ENCODE results near the gene NOTCH2. TPM values are rescaled to one million over a fixed set of nuclear protein-coding genes. Genes with fewer than 3 reads are reported as not detected.

The NOTCH2 gene
- total RNA-seq, 1 experiment from 2014 or later, result 55.7 TPM

DNA sequence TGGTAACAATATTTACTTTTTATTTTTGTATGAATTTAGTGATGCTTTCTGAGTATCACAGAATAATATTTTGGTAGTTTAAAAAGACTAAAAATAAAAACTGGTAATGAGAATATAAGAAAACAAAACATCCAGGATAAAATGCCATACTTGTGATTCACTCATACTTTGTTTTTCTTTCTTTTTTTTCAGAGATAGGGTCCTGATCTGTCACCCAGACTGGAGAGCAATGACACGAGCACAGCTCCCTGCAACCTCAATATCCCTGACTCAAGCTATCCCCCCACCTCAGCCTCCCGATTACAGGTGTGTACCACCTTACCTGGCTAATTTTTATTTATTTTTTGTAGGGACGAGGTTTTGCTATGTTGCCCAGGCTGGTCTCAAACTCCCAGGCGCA, 109.0 kb downstream of the NOTCH2 start:
- Histone ChIP-seq H3K4me1 (ENCODE audit: insufficient read depth, low read length, poor library complexity, severe bottlenecking) (peaks cover 10% of the 10 kb centered on the region), H3K36me3 (ENCODE audit: insufficient read depth, low read length, poor library complexity, severe bottlenecking) (peaks cover 12% of the 10 kb centered on the region), H3K27me3 (replicated peaks; ENCODE audit: insufficient read depth, low read depth, low read length, poor library complexity) (no peaks in the 10 kb centered on the region), H3K27ac (ENCODE audit: low read depth, low read length, poor library complexity, severe bottlenecking) (no peak overlapping the region), H3K9me3 (ENCODE audit: low read depth, low read length, poor library complexity, severe bottlenecking) (no peaks in the 10 kb centered on the region), H3K4me3 (ENCODE audit: low read depth, low read length, poor library complexity, severe bottlenecking) (no peak overlapping the region)
- BruUV-seq (replicated peaks), result no TSS peak
- ChIA-PET POLR2A (ENCODE audit: low non-redundant PET) (no interaction called here), CTCF (no interaction called here)
- no peak for TF ChIP-seq EZH2 (IDR thresholded peaks at IDR 0.05; ENCODE audit: borderline replicate concordance, low read depth, low read length, poor library complexity, severe bottlenecking)
- TF ChIP-seq, protein P1, sequence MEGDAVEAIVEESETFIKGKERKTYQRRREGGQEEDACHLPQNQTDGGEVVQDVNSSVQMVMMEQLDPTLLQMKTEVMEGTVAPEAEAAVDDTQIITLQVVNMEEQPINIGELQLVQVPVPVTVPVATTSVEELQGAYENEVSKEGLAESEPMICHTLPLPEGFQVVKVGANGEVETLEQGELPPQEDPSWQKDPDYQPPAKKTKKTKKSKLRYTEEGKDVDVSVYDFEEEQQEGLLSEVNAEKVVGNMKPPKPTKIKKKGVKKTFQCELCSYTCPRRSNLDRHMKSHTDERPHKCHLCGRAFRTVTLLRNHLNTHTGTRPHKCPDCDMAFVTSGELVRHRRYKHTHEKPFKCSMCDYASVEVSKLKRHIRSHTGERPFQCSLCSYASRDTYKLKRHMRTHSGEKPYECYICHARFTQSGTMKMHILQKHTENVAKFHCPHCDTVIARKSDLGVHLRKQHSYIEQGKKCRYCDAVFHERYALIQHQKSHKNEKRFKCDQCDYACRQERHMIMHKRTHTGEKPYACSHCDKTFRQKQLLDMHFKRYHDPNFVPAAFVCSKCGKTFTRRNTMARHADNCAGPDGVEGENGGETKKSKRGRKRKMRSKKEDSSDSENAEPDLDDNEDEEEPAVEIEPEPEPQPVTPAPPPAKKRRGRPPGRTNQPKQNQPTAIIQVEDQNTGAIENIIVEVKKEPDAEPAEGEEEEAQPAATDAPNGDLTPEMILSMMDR (conservative IDR thresholded peaks at IDR 0.05; ENCODE audit: low read depth, low read length), result no peak
- DNase-seq (ENCODE audit: low spot score), result no peak
- intact Hi-C loops (cut with micrococcal nuclease; ENCODE audit: unreplicated experiment), result no loop called here

GRCh38 chr1:119959268-119960220, 109.9 kb downstream of the NOTCH2 start:
- H3K9me3 ChIP-seq (ENCODE audit: low read depth, low read length, poor library complexity, severe bottlenecking), result no peaks in the 10 kb centered on the region
- H3K27me3 ChIP-seq (replicated peaks; ENCODE audit: insufficient read depth, low read depth, low read length, poor library complexity), result no peaks in the 10 kb centered on the region
- H3K4me3 ChIP-seq (ENCODE audit: low read depth, low read length, poor library complexity, severe bottlenecking), result no peak overlapping the region
- no peak for DNase-seq (ENCODE audit: low spot score)
- POLR2A ChIA-PET (ENCODE audit: low non-redundant PET), result no interaction called here
- no TSS peak for BruUV-seq (replicated peaks)
- peaks cover under 1% of the 10 kb centered on the region for H3K4me1 ChIP-seq (ENCODE audit: insufficient read depth, low read length, poor library complexity, severe bottlenecking)
- intact Hi-C loops (cut with micrococcal nuclease; ENCODE audit: unreplicated experiment), result no loop called here
- TF ChIP-seq, protein P1 (conservative IDR thresholded peaks at IDR 0.05; ENCODE audit: low read depth, low read length), result no peak
- TF ChIP-seq EZH2 (IDR thresholded peaks at IDR 0.05; ENCODE audit: borderline replicate concordance, low read depth, low read length, poor library complexity, severe bottlenecking), result no peak
- H3K27ac ChIP-seq (ENCODE audit: low read depth, low read length, poor library complexity, severe bottlenecking), result no peak overlapping the region
- peaks cover 17% of the 10 kb centered on the region for H3K36me3 ChIP-seq (ENCODE audit: insufficient read depth, low read length, poor library complexity, severe bottlenecking)
- CTCF ChIA-PET, result no interaction called here

- BruUV-seq (replicated peaks), result no TSS peak
- POLR2A ChIA-PET (ENCODE audit: low non-redundant PET), result no interaction called here
- intact Hi-C loops (cut with micrococcal nuclease; ENCODE audit: unreplicated experiment), result no loop called here
Observed at GRCh38 chr1:119958223-119958622, 111.2 kb downstream of the NOTCH2 start.

More at GRCh38 chr1:119958223-119958622, 111.2 kb downstream of the NOTCH2 start:
- no peak for DNase-seq (ENCODE audit: low spot score)
- CTCF ChIA-PET, result no interaction called here
- Histone ChIP-seq H3K4me1 (ENCODE audit: insufficient read depth, low read length, poor library complexity, severe bottlenecking) (no peaks in the 10 kb centered on the region), H3K27me3 (replicated peaks; ENCODE audit: insufficient read depth, low read depth, low read length, poor library complexity) (no peaks in the 10 kb centered on the region), H3K27ac (ENCODE audit: low read depth, low read length, poor library complexity, severe bottlenecking) (no peak overlapping the region), H3K9me3 (ENCODE audit: low read depth, low read length, poor library complexity, severe bottlenecking) (no peaks in the 10 kb centered on the region), H3K36me3 (ENCODE audit: insufficient read depth, low read length, poor library complexity, severe bottlenecking) (peaks cover 15% of the 10 kb centered on the region), H3K4me3 (ENCODE audit: low read depth, low read length, poor library complexity, severe bottlenecking) (no peak overlapping the region)
- no peak for TF ChIP-seq EZH2 (IDR thresholded peaks at IDR 0.05; ENCODE audit: borderline replicate concordance, low read depth, low read length, poor library complexity, severe bottlenecking)
- TF ChIP-seq, protein P1 (conservative IDR thresholded peaks at IDR 0.05; ENCODE audit: low read depth, low read length), result no peak
